ENCODE results near the gene APPL2. TPM values are rescaled to one million over a fixed set of nuclear protein-coding genes. Genes with fewer than 3 reads are reported as not detected.

APPL2 gene
- total RNA-seq, 1 experiment from 2014 or later: 49.2 TPM

GRCh38 chr12:105245291-105245690, 9.3 kb upstream of the APPL2 start:
- intact Hi-C loops (cut with micrococcal nuclease; ENCODE audit: unreplicated experiment): no loop called here
- H3K4me1 ChIP-seq: no peaks in the 10 kb centered on the region
- Mint-ChIP-seq H3K9me3 (ENCODE audit: unreplicated experiment) (peaks cover 9% of the 10 kb centered on the region), H3K4me3 (ENCODE audit: unreplicated experiment) (no peak overlapping the region), H3K36me3 (ENCODE audit: insufficient read depth, unreplicated experiment) (no peaks in the 10 kb centered on the region), H3K4me1 (ENCODE audit: low read depth, unreplicated experiment) (no peaks in the 10 kb centered on the region), H3K27ac (ENCODE audit: unreplicated experiment) (no peak overlapping the region), H3K27me3 (ENCODE audit: insufficient read depth, unreplicated experiment) (no peaks in the 10 kb centered on the region)
- no peaks in the 10 kb centered on the region for H3K36me3 ChIP-seq (ENCODE audit: control insufficient read depth, insufficient read depth, low read length)
- no peaks in the 10 kb centered on the region for H3K27me3 ChIP-seq (replicated peaks; ENCODE audit: control insufficient read depth, insufficient read depth, low read length)
- CTCF ChIA-PET: no interaction called here
- no peak overlapping the region for H3K4me3 ChIP-seq (ENCODE audit: low read depth, low read length)
- BruUV-seq (replicated peaks): no TSS peak
- POLR2A ChIA-PET: no interaction called here
- DNase-seq: no peak
- TF ChIP-seq, protein P1, sequence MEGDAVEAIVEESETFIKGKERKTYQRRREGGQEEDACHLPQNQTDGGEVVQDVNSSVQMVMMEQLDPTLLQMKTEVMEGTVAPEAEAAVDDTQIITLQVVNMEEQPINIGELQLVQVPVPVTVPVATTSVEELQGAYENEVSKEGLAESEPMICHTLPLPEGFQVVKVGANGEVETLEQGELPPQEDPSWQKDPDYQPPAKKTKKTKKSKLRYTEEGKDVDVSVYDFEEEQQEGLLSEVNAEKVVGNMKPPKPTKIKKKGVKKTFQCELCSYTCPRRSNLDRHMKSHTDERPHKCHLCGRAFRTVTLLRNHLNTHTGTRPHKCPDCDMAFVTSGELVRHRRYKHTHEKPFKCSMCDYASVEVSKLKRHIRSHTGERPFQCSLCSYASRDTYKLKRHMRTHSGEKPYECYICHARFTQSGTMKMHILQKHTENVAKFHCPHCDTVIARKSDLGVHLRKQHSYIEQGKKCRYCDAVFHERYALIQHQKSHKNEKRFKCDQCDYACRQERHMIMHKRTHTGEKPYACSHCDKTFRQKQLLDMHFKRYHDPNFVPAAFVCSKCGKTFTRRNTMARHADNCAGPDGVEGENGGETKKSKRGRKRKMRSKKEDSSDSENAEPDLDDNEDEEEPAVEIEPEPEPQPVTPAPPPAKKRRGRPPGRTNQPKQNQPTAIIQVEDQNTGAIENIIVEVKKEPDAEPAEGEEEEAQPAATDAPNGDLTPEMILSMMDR (IDR thresholded peaks at IDR 0.05; ENCODE audit: insufficient read depth in 1 of 2, low read depth in 1 of 2, low read length in 1 of 2, severe bottlenecking in 1 of 2, unreplicated experiment in 1 of 2): no peak
- no peaks in the 10 kb centered on the region; the same call in 1 of the 2 replicates for H3K9me3 ChIP-seq

DNA sequence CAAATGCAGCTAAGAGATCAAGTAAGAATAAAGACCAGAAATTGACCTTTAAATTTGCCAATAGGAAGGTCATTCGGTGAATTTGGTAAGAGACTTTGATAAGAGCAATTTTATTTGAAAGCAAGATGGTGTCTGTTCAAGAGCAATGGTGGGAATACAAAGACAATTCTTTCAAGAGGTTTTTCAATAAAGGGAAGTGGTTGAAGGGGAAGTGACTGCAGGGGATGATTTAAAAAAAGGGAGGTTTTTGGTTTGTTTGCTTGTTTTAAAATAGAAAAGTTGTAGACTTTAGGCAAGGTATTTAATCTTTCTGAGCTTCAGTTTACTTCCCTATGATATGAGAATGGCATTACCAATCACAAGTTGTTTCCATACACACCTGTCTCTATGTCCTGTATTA, 4.3 kb upstream of the APPL2 start:
- TF ChIP-seq, protein P1 (IDR thresholded peaks at IDR 0.05; ENCODE audit: insufficient read depth in 1 of 2, low read depth in 1 of 2, low read length in 1 of 2, severe bottlenecking in 1 of 2, unreplicated experiment in 1 of 2): no peak
- H3K9me3 ChIP-seq: no peaks in the 10 kb centered on the region; the same call in 1 of the 2 replicates
- Mint-ChIP-seq H3K4me1 (ENCODE audit: low read depth, unreplicated experiment) (no peaks in the 10 kb centered on the region), H3K4me3 (ENCODE audit: unreplicated experiment) (no peak overlapping the region), H3K9me3 (ENCODE audit: unreplicated experiment) (no peaks in the 10 kb centered on the region), H3K27ac (ENCODE audit: unreplicated experiment) (no peak overlapping the region), H3K36me3 (ENCODE audit: insufficient read depth, unreplicated experiment) (no peaks in the 10 kb centered on the region), H3K27me3 (ENCODE audit: insufficient read depth, unreplicated experiment) (no peaks in the 10 kb centered on the region)
- ChIA-PET CTCF (no interaction called here), POLR2A (no interaction called here)
- H3K27me3 ChIP-seq (replicated peaks; ENCODE audit: control insufficient read depth, insufficient read depth, low read length): no peaks in the 10 kb centered on the region
- H3K36me3 ChIP-seq (ENCODE audit: control insufficient read depth, insufficient read depth, low read length): no peaks in the 10 kb centered on the region
- no peaks in the 10 kb centered on the region for H3K4me1 ChIP-seq
- intact Hi-C loops (cut with micrococcal nuclease; ENCODE audit: unreplicated experiment): no loop called here
- no peak for DNase-seq
- H3K4me3 ChIP-seq (ENCODE audit: low read depth, low read length): no peak overlapping the region
- no TSS peak for BruUV-seq (replicated peaks)

DNA sequence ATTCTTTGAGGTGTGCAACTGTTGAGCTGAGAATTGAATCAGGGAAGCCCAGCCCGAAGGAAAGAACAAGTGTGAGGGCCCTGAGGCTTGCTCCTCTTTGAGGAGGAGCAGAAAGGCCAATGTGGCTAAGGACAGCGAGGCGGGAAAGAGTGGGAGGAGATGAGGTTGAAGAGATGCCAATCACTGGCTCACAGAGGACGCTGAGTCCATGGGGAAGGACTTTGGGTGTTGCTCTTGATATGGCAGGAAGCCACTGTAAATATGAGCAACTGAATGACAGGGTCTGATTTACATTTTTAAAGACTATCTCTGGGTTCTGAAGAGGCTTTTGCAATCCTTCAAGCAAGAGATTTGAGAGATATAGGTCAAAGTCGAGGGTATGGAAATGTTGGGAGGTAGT, 3.3 kb upstream of the APPL2 start:
- POLR2A ChIA-PET: no interaction called here
- H3K4me1 Mint-ChIP-seq (ENCODE audit: low read depth, unreplicated experiment): no peaks in the 10 kb centered on the region
- intact Hi-C loops (cut with micrococcal nuclease; ENCODE audit: unreplicated experiment): no loop called here
- Histone ChIP-seq H3K4me1 (peaks cover 6% of the 10 kb centered on the region), H3K36me3 (ENCODE audit: control insufficient read depth, insufficient read depth, low read length) (no peaks in the 10 kb centered on the region), H3K9me3 (no peaks in the 10 kb centered on the region), H3K4me3 (ENCODE audit: low read depth, low read length) (no peak overlapping the region), H3K27me3 (replicated peaks; ENCODE audit: control insufficient read depth, insufficient read depth, low read length) (no peaks in the 10 kb centered on the region)
- no peak for DNase-seq
- TF ChIP-seq, protein P1 (IDR thresholded peaks at IDR 0.05; ENCODE audit: insufficient read depth in 1 of 2, low read depth in 1 of 2, low read length in 1 of 2, severe bottlenecking in 1 of 2, unreplicated experiment in 1 of 2): no peak
- BruUV-seq (replicated peaks): no TSS peak
- no peaks in the 10 kb centered on the region for H3K9me3 Mint-ChIP-seq (ENCODE audit: unreplicated experiment)
- H3K27me3 Mint-ChIP-seq (ENCODE audit: insufficient read depth, unreplicated experiment): no peaks in the 10 kb centered on the region
- CTCF ChIA-PET: no interaction called here
- H3K4me3 Mint-ChIP-seq (ENCODE audit: unreplicated experiment): no peak overlapping the region
- no peak overlapping the region for H3K27ac Mint-ChIP-seq (ENCODE audit: unreplicated experiment)
- no peaks in the 10 kb centered on the region for H3K36me3 Mint-ChIP-seq (ENCODE audit: insufficient read depth, unreplicated experiment)

All from Caco-2 (cell line).